Caco-2 (cell line): ENCODE data around the gene PPP1R12A. TPM values are rescaled to one million over a fixed set of nuclear protein-coding genes. Genes with fewer than 3 reads are reported as not detected.

ENCODE experiments used
- BruUV-seq: library from RNA; stranded (reverse); fragments of 400-500 nt; replicated peaks from 2 replicates; lab custom pipeline; 2021; lab: Mats Ljungman, UMichigan
- CTCF ChIA-PET: fragments of 300-600 bp; sonication (Branson Sonifier 250); formaldehyde crosslinking; loops from one replicate; lab custom pipeline; 2022; ENCODE audit warnings: antibody characterized with exemption; lab: Charles Lee
- POLR2A ChIA-PET: fragments of 300-600 bp; sonication (Branson Sonifier 250); formaldehyde crosslinking; loops from one replicate; lab custom pipeline; 2022; ENCODE audit warnings: antibody characterized with exemption; lab: Charles Lee
- DNase-seq, 2 experiments: peaks; one replicate each; pipeline versions ENCODE4 v3.0.0 to v3.0.0-alpha.2; 2020 to 2022
- H3K27me3 ChIP-seq: replicated peaks from 2 replicates; pipeline ENCODE4 v1.6.0; 2011; ENCODE audit warnings: low read length; ENCODE audit not compliant: control insufficient read depth, insufficient read depth
- H3K36me3 ChIP-seq: 2 replicates; pipeline ENCODE4 v1.5.1; 2011; ENCODE audit warnings: low read length; ENCODE audit not compliant: control insufficient read depth, insufficient read depth
- H3K4me1 ChIP-seq: fragments of 250-450 bp; sonication (Bioruptor Pico); 2 replicates; pipeline ENCODE4 v1.5.1; 2020; ENCODE audit warnings: mild to moderate bottlenecking
- H3K4me3 ChIP-seq: 2 replicates; pipeline ENCODE4 v1.5.1; 2011; ENCODE audit warnings: low read depth, mild to moderate bottlenecking, control low read depth, low read length
- H3K9me3 ChIP-seq: fragments of 250-450 bp; sonication (Bioruptor Pico); 2 replicates; pipeline ENCODE4 v1.5.1; 2020; ENCODE audit warnings: mild to moderate bottlenecking, moderate library complexity
- H3K27ac Mint-ChIP-seq: one replicate; pipeline ENCODE4 v1.8.0; 2022; ENCODE audit warnings: mixed read lengths; ENCODE audit not compliant: unreplicated experiment
- H3K27me3 Mint-ChIP-seq: one replicate; pipeline ENCODE4 v1.8.0; 2022; ENCODE audit warnings: mixed read lengths; ENCODE audit not compliant: insufficient read depth, unreplicated experiment
- H3K36me3 Mint-ChIP-seq: one replicate; pipeline ENCODE4 v1.8.0; 2022; ENCODE audit warnings: mild to moderate bottlenecking, mixed read lengths; ENCODE audit not compliant: insufficient read depth, unreplicated experiment
- H3K4me1 Mint-ChIP-seq: one replicate; pipeline ENCODE4 v1.8.0; 2022; ENCODE audit warnings: low read depth, mixed read lengths; ENCODE audit not compliant: unreplicated experiment
- H3K4me3 Mint-ChIP-seq: one replicate; pipeline ENCODE4 v1.8.0; 2022; ENCODE audit warnings: mild to moderate bottlenecking, moderate library complexity, mixed read lengths; ENCODE audit not compliant: unreplicated experiment
- H3K9me3 Mint-ChIP-seq: one replicate; pipeline ENCODE4 v1.8.0; 2022; ENCODE audit warnings: mixed read lengths; ENCODE audit not compliant: unreplicated experiment
- intact Hi-C: fragments of 100-400 bp; cut with micrococcal nuclease; formaldehyde crosslinking; loops from one replicate; pipeline ENCODE4 v1.10.0; 2022; ENCODE audit not compliant: unreplicated experiment
- total RNA-seq: library from RNA; stranded (reverse); gene quantifications from 2 replicates; pipeline ENCODE4 v1.2.3, GENCODE V29; 2022
- TF ChIP-seq, protein P1 (sequence below), 2 experiments: fragments of 200-600 bp in 1 of 2; IDR thresholded peaks; 1 replicate in 1 of 2; 2 replicates in 1 of 2; pipeline versions ENCODE4 v1.5.1 to v1.8.0; 2011 to 2022; ENCODE audit warnings: antibody characterized with exemption in 1 of 2, control low read depth in 1 of 2, inconsistent platforms in 1 of 2, low read depth in 1 of 2, low read length in 1 of 2, mild to moderate bottlenecking in 1 of 2, moderate library complexity in 1 of 2; ENCODE audit not compliant: insufficient read depth in 1 of 2, severe bottlenecking in 1 of 2, unreplicated experiment in 1 of 2

Gene PPP1R12A
- total RNA-seq, 1 experiment from 2014 or later, result 62.5 TPM

DNA sequence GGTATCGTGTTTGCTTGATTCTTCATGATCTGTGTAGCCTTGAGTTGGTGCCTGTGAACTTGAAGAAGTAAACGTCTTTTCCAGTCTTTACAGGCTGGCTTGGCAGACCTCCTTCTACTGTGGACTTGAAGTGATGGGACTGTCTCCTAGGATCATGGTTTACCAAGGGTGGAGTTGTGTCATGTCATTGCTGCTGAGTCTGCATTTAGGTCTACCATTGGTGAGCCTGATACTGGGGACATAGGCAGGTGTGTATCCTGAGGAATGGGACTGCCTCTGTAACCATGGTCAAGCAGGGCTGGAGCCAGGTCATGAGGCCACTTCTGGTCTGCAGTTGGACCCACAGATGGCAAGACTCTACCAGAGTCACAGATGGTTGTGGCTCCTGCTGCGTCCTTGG is 20.7 kb upstream of the PPP1R12A start:
- CTCF ChIA-PET, result no interaction called here

DNA sequence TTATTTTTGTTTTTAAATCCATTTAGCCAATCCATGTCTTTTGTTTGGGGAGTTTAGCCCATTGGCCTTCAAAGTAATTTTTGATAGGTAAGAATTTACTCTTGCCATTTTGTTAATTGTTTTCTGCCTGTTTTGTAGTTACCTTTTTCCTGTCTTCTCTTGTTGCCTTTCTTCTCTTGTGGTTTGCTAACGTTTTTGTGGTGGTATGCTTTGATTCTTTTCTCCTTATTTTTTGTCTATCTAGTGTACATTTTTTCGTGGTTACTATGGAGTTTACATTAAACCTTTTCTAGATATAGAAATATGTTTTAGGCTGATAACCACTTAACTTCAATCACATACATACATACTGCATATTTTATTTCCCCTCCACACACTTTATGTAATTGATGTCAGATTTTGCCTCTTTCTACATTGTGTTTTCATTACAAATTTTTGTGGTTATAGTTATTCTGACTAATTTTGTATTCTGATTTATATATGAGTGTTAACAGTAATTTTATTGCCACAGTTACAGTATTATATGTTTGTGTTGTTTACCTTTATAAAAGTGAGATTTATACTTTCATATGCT is 19.2 kb upstream of the PPP1R12A start:
- ChIA-PET CTCF (no interaction called here), POLR2A (no interaction called here)
- BruUV-seq, result no TSS peak
- H3K9me3 ChIP-seq, result peaks cover 6% of the 10 kb centered on the region; the same call in 1 of the 2 replicates
- no peak overlapping the region for H3K4me3 ChIP-seq
- DNase-seq, result no peak
- no peak overlapping the region for H3K27ac Mint-ChIP-seq
- no peaks in the 10 kb centered on the region for H3K4me1 ChIP-seq
- no peaks in the 10 kb centered on the region for H3K4me1 Mint-ChIP-seq
- H3K27me3 ChIP-seq, result no peaks in the 10 kb centered on the region; the same call in 1 of the 2 replicates
- peaks cover 13% of the 10 kb centered on the region for H3K9me3 Mint-ChIP-seq
- intact Hi-C loops, result no loop called here
- TF ChIP-seq, protein P1, sequence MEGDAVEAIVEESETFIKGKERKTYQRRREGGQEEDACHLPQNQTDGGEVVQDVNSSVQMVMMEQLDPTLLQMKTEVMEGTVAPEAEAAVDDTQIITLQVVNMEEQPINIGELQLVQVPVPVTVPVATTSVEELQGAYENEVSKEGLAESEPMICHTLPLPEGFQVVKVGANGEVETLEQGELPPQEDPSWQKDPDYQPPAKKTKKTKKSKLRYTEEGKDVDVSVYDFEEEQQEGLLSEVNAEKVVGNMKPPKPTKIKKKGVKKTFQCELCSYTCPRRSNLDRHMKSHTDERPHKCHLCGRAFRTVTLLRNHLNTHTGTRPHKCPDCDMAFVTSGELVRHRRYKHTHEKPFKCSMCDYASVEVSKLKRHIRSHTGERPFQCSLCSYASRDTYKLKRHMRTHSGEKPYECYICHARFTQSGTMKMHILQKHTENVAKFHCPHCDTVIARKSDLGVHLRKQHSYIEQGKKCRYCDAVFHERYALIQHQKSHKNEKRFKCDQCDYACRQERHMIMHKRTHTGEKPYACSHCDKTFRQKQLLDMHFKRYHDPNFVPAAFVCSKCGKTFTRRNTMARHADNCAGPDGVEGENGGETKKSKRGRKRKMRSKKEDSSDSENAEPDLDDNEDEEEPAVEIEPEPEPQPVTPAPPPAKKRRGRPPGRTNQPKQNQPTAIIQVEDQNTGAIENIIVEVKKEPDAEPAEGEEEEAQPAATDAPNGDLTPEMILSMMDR (IDR thresholded peaks at IDR 0.05; ENCODE audit: insufficient read depth in 1 of 2, low read depth in 1 of 2, low read length in 1 of 2, severe bottlenecking in 1 of 2, unreplicated experiment in 1 of 2), result no peak
- no peaks in the 10 kb centered on the region for H3K36me3 ChIP-seq
- H3K36me3 Mint-ChIP-seq, result no peaks in the 10 kb centered on the region
- H3K27me3 Mint-ChIP-seq, result peaks cover 11% of the 10 kb centered on the region
- no peak overlapping the region for H3K4me3 Mint-ChIP-seq

More for the DNA sequence above, 20.7 kb upstream of the PPP1R12A start:
- POLR2A ChIA-PET, result no interaction called here
- no peak overlapping the region for H3K4me3 ChIP-seq
- no peaks in the 10 kb centered on the region; the same call in 1 of the 2 replicates for H3K27me3 ChIP-seq
- TF ChIP-seq, protein P1 (IDR thresholded peaks at IDR 0.05; ENCODE audit: insufficient read depth in 1 of 2, low read depth in 1 of 2, low read length in 1 of 2, severe bottlenecking in 1 of 2, unreplicated experiment in 1 of 2), result no peak
- no peak for DNase-seq
- Mint-ChIP-seq H3K4me1 (no peaks in the 10 kb centered on the region), H3K4me3 (no peak overlapping the region), H3K36me3 (no peaks in the 10 kb centered on the region), H3K27me3 (peaks cover 11% of the 10 kb centered on the region), H3K9me3 (peaks cover 13% of the 10 kb centered on the region), H3K27ac (no peak overlapping the region)
- BruUV-seq, result no TSS peak
- no peaks in the 10 kb centered on the region for H3K4me1 ChIP-seq
- intact Hi-C loops, result no loop called here
- H3K9me3 ChIP-seq, result peaks cover 6% of the 10 kb centered on the region; the same call in 1 of the 2 replicates
- H3K36me3 ChIP-seq, result no peaks in the 10 kb centered on the region

DNA sequence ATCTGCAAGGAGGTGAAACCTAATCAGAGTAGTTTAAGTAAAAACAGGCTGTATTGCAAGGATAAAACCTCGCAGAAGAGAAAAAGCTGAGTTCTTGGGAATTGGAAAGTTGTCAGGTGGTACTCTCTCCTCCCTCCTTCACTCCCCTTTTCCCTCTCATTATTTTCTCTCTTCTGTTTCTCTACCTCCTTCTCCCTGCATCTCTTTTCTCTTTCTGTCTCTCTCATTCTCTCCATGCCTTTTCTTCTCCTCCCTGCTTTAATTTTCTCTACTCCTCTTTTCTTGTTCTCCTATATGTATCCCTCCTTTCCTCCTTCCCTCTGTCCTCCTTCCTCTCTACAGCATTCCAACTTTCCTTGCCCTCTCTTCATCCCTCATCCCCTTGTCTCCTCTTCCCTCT is 14.2 kb upstream of the PPP1R12A start:
- POLR2A ChIA-PET, result interaction anchor here (0.7 kb wide), 1 partner anchor 63 kb away, joined by 12 read pairs; no protein-coding TSS in a partner anchor
- DNase-seq, result no peak
- Histone ChIP-seq H3K36me3 (no peaks in the 10 kb centered on the region), H3K4me3 (no peak overlapping the region), H3K4me1 (no peaks in the 10 kb centered on the region), H3K27me3 (no peaks in the 10 kb centered on the region), H3K9me3 (no peaks in the 10 kb centered on the region)
- intact Hi-C loops, result no loop called here
- TF ChIP-seq, protein P1 (IDR thresholded peaks at IDR 0.05; ENCODE audit: insufficient read depth in 1 of 2, low read depth in 1 of 2, low read length in 1 of 2, severe bottlenecking in 1 of 2, unreplicated experiment in 1 of 2), result no peak
- CTCF ChIA-PET, result no interaction called here
- Mint-ChIP-seq H3K4me3 (no peak overlapping the region), H3K4me1 (peaks cover 12% of the 10 kb centered on the region), H3K9me3 (no peaks in the 10 kb centered on the region), H3K27ac (no peak overlapping the region), H3K36me3 (no peaks in the 10 kb centered on the region), H3K27me3 (peaks cover 4% of the 10 kb centered on the region)
- no TSS peak for BruUV-seq
